ENCODE data around the gene SLC25A43. TPM values are rescaled to one million over a fixed set of nuclear protein-coding genes. Genes with fewer than 3 reads are reported as not detected.
A peak's percentile ranks its signal among the peaks of the same experiment; 100 is the strongest.
"Not testable (repeated sequence)": the region's sequence is repeated elsewhere in the genome, so short reads cannot be mapped to it uniquely, and the experiment has no call there.

SLC25A43 gene
- total RNA-seq, 2 experiments from 2014 or later: 3.3 to 4.0 TPM

DNA sequence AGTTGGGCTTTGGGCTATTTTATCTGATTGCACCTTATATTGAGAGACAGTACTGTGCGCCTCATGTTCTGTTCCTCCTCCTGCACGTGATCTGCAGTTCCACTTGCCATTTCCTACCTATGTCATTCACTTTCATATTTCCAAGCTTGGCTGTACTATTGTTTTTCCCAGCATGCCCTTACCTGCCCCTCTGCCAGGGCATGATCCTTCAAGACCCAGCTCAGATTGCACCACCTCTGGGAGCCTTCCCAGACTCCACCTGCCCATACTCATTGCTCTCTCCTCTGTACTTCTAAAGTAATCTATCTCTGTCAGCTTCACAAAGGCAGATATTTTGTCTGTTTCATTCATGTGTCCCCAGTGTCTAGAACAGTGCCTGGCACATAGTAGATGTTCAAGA is 80.7 kb downstream of the SLC25A43 start:
- no peaks in the 10 kb centered on the region for H3K27me3 Mint-ChIP-seq
- no peak for DNase-seq
- no peak overlapping the region for H3K4me3 Mint-ChIP-seq
- H3K27ac Mint-ChIP-seq: no peak overlapping the region
- ChIA-PET POLR2A (no interaction called here), CTCF (interaction anchor here (1.3 to 1.5 kb wide), 2 partner anchors 10 to 12 kb away, joined by 3 to 4 read pairs; no protein-coding TSS in a partner anchor)
- no peaks in the 10 kb centered on the region for H3K36me3 Mint-ChIP-seq (ENCODE audit: low read depth)
- H3K9me3 Mint-ChIP-seq: no peaks in the 10 kb centered on the region
- H3K4me1 Mint-ChIP-seq: peaks cover 9% of the 10 kb centered on the region

DNA sequence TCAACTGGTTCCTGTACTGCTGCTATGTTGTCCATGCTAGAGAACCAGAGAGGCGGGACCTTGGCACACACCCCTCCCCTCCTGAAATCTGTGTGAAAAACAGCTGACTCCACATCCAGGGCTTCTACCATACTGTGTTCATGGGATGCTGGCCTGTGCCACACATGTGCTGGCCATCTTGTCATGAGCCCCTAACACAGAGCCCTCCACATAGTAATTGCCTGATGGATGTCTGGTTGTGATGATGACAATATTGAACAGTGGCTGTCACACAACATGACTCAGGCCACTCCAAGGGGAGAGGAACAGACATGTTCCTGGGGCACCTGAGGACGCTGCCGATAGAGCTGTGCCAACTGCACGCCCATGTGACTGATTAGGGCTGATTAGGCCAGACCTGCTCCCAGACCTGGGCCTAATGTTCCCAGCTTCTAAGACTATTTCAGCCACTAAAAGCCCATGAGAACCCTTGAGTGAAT is 82.2 kb downstream of the SLC25A43 start:
- Mint-ChIP-seq H3K36me3 (ENCODE audit: low read depth) (no peaks in the 10 kb centered on the region), H3K9me3 (no peaks in the 10 kb centered on the region), H3K4me1 (peaks cover 9% of the 10 kb centered on the region), H3K4me3 (no peak overlapping the region), H3K27ac (no peak overlapping the region), H3K27me3 (no peaks in the 10 kb centered on the region)
- no peak for DNase-seq
- ChIA-PET POLR2A (no interaction called here), CTCF (interaction anchor here (1.3 to 2.6 kb wide), 4 partner anchors 10 to 12 kb away, joined by 3 to 22 read pairs (median 9); no protein-coding TSS in a partner anchor)

DNA sequence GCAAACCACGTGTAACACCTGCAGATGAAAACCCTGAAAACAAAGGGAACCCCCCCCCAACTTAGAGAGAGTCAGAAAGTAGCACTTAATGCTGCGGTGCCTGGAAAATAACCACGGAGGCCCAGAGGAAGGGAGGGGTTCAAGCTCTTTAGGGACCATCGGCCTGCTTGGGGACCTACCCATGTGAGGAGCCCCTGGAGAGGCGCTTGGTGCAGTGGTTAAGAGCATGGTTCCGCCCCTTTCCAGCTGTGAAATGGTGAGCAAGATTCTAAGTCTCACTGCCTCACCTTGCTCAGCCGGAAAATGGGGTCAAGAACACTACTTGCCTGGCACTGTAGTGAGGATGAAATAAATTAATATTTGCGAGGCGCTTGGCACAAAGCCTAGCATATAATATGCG is 82.9 kb downstream of the SLC25A43 start:
- no peak for DNase-seq
- Mint-ChIP-seq H3K27ac (no peak overlapping the region), H3K27me3 (no peaks in the 10 kb centered on the region), H3K4me3 (peak overlapping the region; percentile 63), H3K4me1 (peaks cover 11% of the 10 kb centered on the region), H3K9me3 (no peaks in the 10 kb centered on the region), H3K36me3 (ENCODE audit: low read depth) (no peaks in the 10 kb centered on the region)
- ChIA-PET CTCF (interaction anchor here (0.6 to 2.6 kb wide), 10 partner anchors 8 to 1932 kb away, joined by 3 to 22 read pairs (median 5); no protein-coding TSS in a partner anchor), POLR2A (no interaction called here)

DNA sequence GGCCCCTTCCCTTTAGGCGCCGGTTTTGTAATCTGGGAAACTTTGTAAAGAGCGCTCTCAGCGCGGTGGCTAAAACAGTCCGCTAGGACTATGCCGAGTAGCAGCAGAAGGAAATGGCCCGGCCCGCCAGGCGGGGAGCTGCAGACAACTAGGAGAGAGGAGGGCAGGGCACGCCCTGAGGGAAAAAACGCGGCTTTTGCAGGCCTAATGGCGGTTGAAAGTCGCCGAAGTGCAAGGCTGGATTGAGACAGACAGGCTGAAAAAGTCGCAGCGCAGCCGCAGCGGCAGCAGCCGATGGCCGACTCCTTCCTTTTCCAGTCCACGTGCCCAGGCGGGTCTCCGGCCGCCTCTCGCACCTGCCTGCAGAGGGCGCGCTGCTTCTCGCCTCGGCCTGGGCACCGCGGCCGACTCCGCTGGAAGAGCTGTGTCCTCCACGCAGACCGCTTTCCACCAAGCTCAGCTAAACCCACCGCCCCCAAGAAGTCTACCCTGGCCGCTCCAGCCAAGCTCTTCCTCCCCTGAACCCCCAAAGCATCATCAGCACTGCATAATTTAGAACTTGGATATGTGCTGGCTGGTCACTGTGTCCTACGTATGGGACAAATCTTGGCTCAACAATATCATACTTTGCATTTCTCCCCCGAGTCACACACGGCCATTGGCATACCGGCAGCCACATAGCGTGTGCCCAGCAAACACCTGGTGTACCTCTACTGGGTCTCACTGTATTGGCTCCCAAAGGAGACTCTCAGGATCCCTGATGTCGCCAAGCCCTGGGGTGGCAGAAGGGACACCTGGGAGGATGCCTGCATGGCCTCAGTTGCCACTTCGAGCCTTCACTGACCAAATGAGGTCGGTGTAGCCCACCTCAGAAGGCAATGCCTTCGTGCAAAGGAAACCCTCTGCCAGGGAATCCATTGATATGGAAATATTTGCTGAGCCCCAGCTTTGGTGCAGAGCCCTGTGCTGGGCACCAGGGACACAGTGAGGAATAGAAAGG is 83.6 kb downstream of the SLC25A43 start:
- Mint-ChIP-seq H3K36me3 (ENCODE audit: low read depth) (no peaks in the 10 kb centered on the region), H3K27me3 (no peaks in the 10 kb centered on the region), H3K4me1 (peaks cover 11% of the 10 kb centered on the region), H3K27ac (peak overlapping the region; percentile 86), H3K9me3 (no peaks in the 10 kb centered on the region), H3K4me3 (peak overlapping the region; percentile 63)
- peak; percentile 52 for DNase-seq
- ChIA-PET CTCF (interaction anchor here (0.6 to 2.6 kb wide), 16 partner anchors 9 to 1931 kb away, joined by 3 to 22 read pairs (median 4); no protein-coding TSS in a partner anchor), POLR2A (no interaction called here)

DNA sequence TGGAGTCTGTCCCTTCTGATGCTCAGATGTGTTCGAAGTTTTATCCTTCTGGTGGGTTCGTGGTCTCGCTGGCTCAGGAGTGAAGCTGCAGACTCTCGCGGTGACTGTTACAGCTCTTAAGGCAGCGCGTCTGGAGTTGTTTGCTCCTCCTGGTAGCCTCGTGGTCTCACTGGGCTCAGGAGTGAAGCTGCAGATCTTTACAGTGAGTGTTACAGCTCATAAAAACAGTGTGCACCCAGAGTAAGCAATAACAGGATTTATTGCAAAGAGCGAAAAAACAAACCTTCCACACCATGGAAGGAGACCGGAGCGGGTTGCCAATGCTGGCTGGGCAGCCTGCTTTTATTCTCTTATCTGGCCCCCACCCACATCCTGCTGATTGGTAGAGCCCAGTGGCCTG is 87.6 kb downstream of the SLC25A43 start:
- CTCF ChIA-PET: interaction anchor here (1.5 to 1.7 kb wide), 2 partner anchors 8 to 17 kb away, joined by 4 to 6 read pairs; no protein-coding TSS in a partner anchor
- no peaks in the 10 kb centered on the region for H3K36me3 Mint-ChIP-seq (ENCODE audit: low read depth)
- H3K9me3 Mint-ChIP-seq: no peaks in the 10 kb centered on the region
- no peak overlapping the region for H3K4me3 Mint-ChIP-seq
- H3K4me1 Mint-ChIP-seq: peaks cover 15% of the 10 kb centered on the region
- no peak overlapping the region for H3K27ac Mint-ChIP-seq
- H3K27me3 Mint-ChIP-seq: no peaks in the 10 kb centered on the region
- no peak for DNase-seq
- POLR2A ChIA-PET: no interaction called here

DNA sequence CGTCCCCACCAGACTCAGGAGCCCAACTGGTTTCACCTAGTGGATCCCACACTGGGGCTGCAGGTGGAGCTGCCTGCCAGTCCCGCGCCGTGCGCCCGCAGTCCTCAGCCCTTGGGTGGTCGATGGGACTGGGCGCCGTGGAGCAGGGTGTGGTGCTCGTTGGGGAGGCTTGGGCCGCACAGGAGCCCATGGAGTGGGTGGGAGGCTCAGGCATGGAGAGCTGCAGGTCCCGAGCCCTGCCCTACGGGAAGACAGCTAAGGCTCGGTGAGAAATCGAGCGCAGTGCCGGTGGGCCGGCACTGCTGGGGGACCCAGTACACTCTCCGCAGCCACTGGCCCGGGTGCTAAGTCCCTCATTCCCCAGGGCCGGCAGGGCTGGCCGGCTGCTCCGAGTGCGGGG is 88.6 kb downstream of the SLC25A43 start:
- H3K9me3 Mint-ChIP-seq; H3K27ac Mint-ChIP-seq; H3K27me3 Mint-ChIP-seq; H3K4me3 Mint-ChIP-seq; H3K4me1 Mint-ChIP-seq; DNase-seq; POLR2A ChIA-PET; H3K36me3 Mint-ChIP-seq (ENCODE audit: low read depth): not testable (repeated sequence)
- CTCF ChIA-PET: interaction anchor here (1.5 kb wide), 1 partner anchor 9 kb away, joined by 6 read pairs; no protein-coding TSS in a partner anchor

DNA sequence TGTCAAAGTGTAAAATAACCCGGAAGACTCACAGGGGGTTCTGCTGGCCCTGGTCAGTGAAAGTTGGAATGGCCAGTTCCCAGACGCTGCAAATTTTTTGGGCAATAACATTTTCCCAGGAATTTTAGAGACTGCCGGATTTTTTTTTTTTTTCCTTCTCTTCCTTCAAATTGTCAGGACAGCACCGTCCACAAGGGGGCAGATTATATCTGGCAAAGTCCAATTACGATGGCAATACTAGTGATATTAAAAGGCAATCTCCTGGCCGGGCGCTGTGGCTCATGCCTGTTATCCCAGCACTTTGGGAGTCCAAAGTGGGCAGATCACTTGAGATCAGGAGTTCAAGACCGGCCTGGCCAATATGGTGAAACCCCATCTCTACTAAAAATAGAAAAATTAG is 89.6 kb downstream of the SLC25A43 start:
- H3K9me3 Mint-ChIP-seq: no peaks in the 10 kb centered on the region
- H3K4me3 Mint-ChIP-seq: no peak overlapping the region
- ChIA-PET CTCF (interaction anchor here (0.6 to 1.3 kb wide), 4 partner anchors 12 to 403 kb away, joined by 3 to 4 read pairs (median 3); no protein-coding TSS in a partner anchor), POLR2A (no interaction called here)
- no peak overlapping the region for H3K27ac Mint-ChIP-seq
- DNase-seq: peak; percentile 38
- no peaks in the 10 kb centered on the region for H3K27me3 Mint-ChIP-seq
- peaks cover 5% of the 10 kb centered on the region for H3K4me1 Mint-ChIP-seq
- no peaks in the 10 kb centered on the region for H3K36me3 Mint-ChIP-seq (ENCODE audit: low read depth)

DNA sequence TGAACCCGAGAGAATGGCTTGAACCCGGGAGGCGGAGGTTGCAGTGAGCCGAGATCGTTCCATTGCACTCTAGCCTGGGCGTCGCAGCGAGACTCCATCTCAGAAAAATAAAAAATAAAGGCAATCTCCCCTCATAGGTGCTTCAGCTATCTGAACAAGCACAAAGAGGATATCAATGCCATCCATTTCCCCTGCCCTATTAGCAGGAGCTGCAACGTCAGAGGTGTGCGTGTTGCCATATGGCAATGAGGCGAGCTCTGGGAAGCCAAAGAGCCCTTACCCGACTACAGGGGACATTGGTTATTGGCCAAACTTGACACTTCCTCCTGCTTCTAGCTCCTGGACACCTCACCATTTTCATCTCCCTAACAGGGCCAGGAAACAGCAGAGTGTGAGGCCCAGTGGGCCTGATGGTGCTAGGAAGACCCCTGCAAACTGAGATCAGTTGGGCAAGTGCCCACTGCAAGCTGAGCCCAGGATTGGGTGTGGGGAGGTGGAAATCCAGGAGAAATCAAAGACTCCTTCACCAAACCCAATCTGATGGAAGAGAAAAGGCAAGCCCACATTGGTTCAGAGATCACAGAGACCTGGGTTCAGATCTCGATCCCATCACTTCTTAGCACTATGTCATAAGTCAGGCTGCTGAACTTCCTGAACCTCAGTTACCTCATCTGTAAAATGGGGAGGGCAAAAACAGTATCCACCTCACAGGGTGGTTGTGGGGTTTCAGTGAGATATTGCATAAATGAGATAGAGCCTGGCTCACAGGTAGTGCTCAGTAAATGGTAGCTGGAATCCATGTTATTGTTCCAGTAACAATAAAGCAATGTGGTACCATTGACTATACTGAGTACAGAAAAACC is 90.3 kb downstream of the SLC25A43 start:
- H3K27ac Mint-ChIP-seq: no peak overlapping the region
- DNase-seq: no peak
- H3K9me3 Mint-ChIP-seq: no peaks in the 10 kb centered on the region
- H3K27me3 Mint-ChIP-seq: no peaks in the 10 kb centered on the region
- ChIA-PET POLR2A (no interaction called here), CTCF (interaction anchor here (0.7 to 1.3 kb wide), 3 partner anchors 12 to 18 kb away, joined by 3 read pairs; no protein-coding TSS in a partner anchor)
- no peaks in the 10 kb centered on the region for H3K36me3 Mint-ChIP-seq (ENCODE audit: low read depth)
- peaks cover 5% of the 10 kb centered on the region for H3K4me1 Mint-ChIP-seq
- no peak overlapping the region for H3K4me3 Mint-ChIP-seq

DNA sequence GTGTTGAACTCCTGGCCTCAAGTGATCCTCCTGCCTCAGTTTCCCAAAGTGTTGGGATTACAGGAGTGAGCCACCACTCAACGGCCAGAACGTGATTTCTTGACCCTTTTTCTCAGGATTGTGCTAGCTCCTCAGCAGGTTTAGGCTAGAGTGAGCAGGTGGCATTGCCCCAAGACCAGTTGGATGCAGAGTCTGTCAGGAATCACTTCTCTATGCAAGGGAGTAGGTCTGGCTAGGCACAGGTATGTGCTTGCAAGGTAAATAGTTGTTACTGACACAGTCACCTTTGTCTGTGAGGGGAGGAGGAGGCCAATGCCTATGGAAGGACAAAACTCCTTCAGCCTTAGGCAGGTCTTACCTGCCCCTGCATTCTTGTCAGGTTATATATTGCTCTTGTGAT is 93.3 kb downstream of the SLC25A43 start:
- H3K27me3 Mint-ChIP-seq: no peaks in the 10 kb centered on the region
- no peaks in the 10 kb centered on the region for H3K36me3 Mint-ChIP-seq (ENCODE audit: low read depth)
- ChIA-PET CTCF (interaction anchor here (0.6 to 3.3 kb wide), 4 partner anchors 10 to 969 kb away, joined by 3 to 22 read pairs (median 3); no protein-coding TSS in a partner anchor), POLR2A (no interaction called here)
- DNase-seq: no peak
- peaks cover 17% of the 10 kb centered on the region for H3K4me1 Mint-ChIP-seq
- no peaks in the 10 kb centered on the region for H3K9me3 Mint-ChIP-seq
- no peak overlapping the region for H3K27ac Mint-ChIP-seq
- no peak overlapping the region for H3K4me3 Mint-ChIP-seq

DNA sequence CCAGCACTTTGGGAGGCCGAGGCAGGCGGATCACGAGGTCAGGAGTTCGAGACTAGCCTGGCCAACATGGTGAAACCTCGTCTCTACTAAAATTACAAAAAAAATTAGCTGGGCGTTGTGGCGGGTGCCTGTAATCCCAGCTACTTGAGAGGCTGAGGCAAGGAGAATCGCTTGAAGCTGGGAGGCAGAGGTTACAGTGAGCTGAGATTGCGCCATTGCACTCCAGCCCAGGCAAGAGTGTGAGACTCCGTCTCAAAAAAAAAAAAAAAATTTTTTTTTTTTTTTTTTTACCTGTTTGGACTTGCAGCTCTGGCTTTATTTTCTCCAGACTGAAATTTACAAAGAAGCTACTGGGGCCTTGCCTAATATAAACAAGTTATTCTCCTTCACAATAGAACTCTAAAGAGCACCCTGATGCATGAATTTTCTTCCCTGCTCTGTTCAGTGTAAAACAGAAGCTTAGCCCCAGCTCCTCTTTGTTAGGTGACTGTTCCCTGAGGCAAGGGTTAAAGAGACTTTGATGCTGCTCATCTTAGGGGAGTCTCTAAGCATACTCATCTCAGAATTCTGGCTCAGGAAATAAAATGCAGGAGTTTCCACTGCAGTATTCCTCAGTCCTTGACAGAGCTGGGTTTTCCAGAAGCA is 94.8 kb downstream of the SLC25A43 start:
- peaks cover 13% of the 10 kb centered on the region for H3K4me1 Mint-ChIP-seq
- POLR2A ChIA-PET: interaction anchor here (0.8 kb wide), 1 partner anchor 10 kb away, joined by 3 read pairs; no protein-coding TSS in a partner anchor
- CTCF ChIA-PET: interaction anchor here (0.6 to 3.3 kb wide), 5 partner anchors 9 to 291 kb away, joined by 3 to 22 read pairs (median 3); no protein-coding TSS in a partner anchor
- not testable (repeated sequence) for H3K9me3 Mint-ChIP-seq; DNase-seq; H3K4me3 Mint-ChIP-seq; H3K36me3 Mint-ChIP-seq (ENCODE audit: low read depth); H3K27me3 Mint-ChIP-seq; H3K27ac Mint-ChIP-seq

DNA sequence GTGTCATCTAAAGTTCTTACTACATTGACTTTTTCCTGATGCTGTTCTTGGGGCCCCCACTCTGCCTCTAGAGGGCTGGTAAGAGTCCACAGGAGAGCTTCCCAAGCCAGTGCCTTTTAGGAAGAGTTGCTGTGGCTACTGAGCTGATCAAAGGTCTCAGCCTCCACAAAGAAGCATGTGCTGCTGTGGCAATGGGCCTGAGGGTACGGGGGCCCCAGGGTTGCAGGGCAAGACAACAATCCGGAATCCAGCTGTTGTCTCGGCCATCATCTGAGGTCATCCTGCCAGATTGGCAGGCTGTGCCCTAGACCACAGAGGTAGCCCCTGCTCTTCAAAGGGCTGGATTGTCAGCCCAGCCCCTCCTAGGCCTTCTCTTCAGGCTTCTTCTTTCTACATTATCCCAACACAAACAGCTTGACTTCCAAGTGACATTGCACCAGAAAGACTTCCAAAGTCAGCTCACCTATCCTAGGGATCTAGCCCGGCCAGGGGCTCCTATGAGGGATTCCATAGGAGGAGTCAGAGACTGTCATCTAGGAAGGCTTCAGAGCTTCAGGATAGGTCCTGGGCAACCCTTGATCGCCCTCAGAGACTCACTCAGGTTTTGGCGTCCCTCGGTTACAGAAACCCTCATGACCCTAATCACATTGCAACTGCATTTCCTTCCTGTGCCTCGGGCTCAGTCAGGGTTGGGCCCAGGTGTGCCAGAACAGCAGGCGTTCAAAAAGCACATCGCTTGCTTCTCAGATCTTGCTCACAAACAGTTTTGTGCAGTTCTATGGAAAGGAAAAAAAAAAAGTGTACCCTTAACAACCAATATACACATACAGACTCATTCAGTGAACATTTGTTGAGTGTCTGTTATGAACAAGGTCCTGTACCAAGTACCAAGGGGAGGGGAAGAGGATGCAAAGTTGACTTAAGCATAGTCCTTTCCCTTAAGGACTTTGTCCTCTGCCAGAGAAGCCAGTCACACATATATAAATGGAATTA is 96.9 kb downstream of the SLC25A43 start:
- no peaks in the 10 kb centered on the region for H3K9me3 Mint-ChIP-seq
- no peaks in the 10 kb centered on the region for H3K36me3 Mint-ChIP-seq (ENCODE audit: low read depth)
- POLR2A ChIA-PET: no interaction called here
- CTCF ChIA-PET: interaction anchor here (0.6 to 1.8 kb wide), 4 partner anchors 13 to 289 kb away, joined by 3 to 4 read pairs (median 3); no protein-coding TSS in a partner anchor
- no peak overlapping the region for H3K4me3 Mint-ChIP-seq
- DNase-seq: no peak
- peaks cover 13% of the 10 kb centered on the region for H3K4me1 Mint-ChIP-seq
- H3K27ac Mint-ChIP-seq: no peak overlapping the region
- H3K27me3 Mint-ChIP-seq: no peaks in the 10 kb centered on the region

Data from activated CD4-positive, alpha-beta T cell treated with anti-CD3 and anti-CD28 coated beads, Interleukin-2, amount 10 ng/mL, durations not matched to agents 7 days and 5 days (primary cell).